ENCODE data around the gene NIFK.
A peak's percentile ranks its signal among the peaks of the same experiment; 100 is the strongest.
"Not testable (repeated sequence)": the region's sequence is repeated elsewhere in the genome, so short reads cannot be mapped to it uniquely, and the experiment has no call there.

Gene NIFK

GRCh38 chr2:121705958-121706357 lies 30.7 kb downstream of the NIFK start:
- TF ChIP-seq, protein P1, sequence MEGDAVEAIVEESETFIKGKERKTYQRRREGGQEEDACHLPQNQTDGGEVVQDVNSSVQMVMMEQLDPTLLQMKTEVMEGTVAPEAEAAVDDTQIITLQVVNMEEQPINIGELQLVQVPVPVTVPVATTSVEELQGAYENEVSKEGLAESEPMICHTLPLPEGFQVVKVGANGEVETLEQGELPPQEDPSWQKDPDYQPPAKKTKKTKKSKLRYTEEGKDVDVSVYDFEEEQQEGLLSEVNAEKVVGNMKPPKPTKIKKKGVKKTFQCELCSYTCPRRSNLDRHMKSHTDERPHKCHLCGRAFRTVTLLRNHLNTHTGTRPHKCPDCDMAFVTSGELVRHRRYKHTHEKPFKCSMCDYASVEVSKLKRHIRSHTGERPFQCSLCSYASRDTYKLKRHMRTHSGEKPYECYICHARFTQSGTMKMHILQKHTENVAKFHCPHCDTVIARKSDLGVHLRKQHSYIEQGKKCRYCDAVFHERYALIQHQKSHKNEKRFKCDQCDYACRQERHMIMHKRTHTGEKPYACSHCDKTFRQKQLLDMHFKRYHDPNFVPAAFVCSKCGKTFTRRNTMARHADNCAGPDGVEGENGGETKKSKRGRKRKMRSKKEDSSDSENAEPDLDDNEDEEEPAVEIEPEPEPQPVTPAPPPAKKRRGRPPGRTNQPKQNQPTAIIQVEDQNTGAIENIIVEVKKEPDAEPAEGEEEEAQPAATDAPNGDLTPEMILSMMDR (IDR thresholded peaks at IDR 0.05) = no peak
- no peaks in the 10 kb centered on the region for H3K36me3 ChIP-seq
- no peaks in the 10 kb centered on the region for H3K27me3 ChIP-seq
- H3K4me1 ChIP-seq (ENCODE audit: control insufficient read depth in 1 of 2, insufficient read depth in 1 of 2, low read depth in 1 of 2, low read length in 1 of 2) = peaks cover 20 to 22% of the 10 kb centered on the region in 2 experiments
- H3K9me3 ChIP-seq = no peaks in the 10 kb centered on the region
- H3K4me3 ChIP-seq (ENCODE audit: low read depth in 1 of 2, low read length in 1 of 2) = no peak overlapping the region
- H3K27ac ChIP-seq = no peak overlapping the region

GRCh38 chr2:121705390-121705789 lies 31.3 kb downstream of the NIFK start:
- Histone ChIP-seq H3K27ac (no peak overlapping the region), H3K4me1 (ENCODE audit: control insufficient read depth in 1 of 2, insufficient read depth in 1 of 2, low read depth in 1 of 2, low read length in 1 of 2) (peaks cover 25 to 28% of the 10 kb centered on the region in 2 experiments), H3K9me3 (no peaks in the 10 kb centered on the region), H3K36me3 (no peaks in the 10 kb centered on the region), H3K4me3 (ENCODE audit: low read depth in 1 of 2, low read length in 1 of 2) (no peak overlapping the region), H3K27me3 (no peaks in the 10 kb centered on the region)
- TF ChIP-seq, protein P1 (IDR thresholded peaks at IDR 0.05) = no peak

DNA sequence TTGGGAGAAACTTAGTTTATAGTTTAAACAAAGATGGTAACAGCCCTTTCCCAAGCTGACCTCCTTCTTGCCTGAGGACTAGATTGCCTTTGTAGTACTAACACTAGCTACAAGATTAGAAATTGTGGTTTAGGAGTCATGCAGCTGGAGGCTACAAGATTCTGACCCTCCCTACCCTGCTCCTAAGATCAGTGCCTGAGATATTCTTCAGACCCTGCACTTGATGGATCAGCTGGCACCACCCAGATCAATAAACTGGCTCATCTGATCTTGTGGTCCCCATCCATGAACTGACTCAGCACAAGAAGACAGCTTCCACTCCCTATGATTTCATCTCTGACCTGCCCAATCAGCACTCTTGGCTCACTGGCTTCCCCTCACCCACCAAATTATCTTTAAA lies 34.9 kb downstream of the NIFK start:
- H3K4me3 ChIP-seq (ENCODE audit: low read depth in 1 of 2, low read length in 1 of 2); H3K27ac ChIP-seq; H3K27me3 ChIP-seq; H3K9me3 ChIP-seq; H3K36me3 ChIP-seq: not testable (repeated sequence)
- H3K4me1 ChIP-seq (ENCODE audit: control insufficient read depth in 1 of 2, insufficient read depth in 1 of 2, low read depth in 1 of 2, low read length in 1 of 2) = peaks cover 29 to 33% of the 10 kb centered on the region in 2 experiments

- Histone ChIP-seq H3K4me1 (ENCODE audit: control insufficient read depth in 1 of 2, insufficient read depth in 1 of 2, low read depth in 1 of 2, low read length in 1 of 2) (peaks cover 26 to 33% of the 10 kb centered on the region in 2 experiments), H3K4me3 (ENCODE audit: low read depth in 1 of 2, low read length in 1 of 2) (peak overlapping the region; percentile 36 to 50), H3K27me3 (no peaks in the 10 kb centered on the region), H3K9me3 (no peaks in the 10 kb centered on the region), H3K27ac (peak overlapping the region; percentile 77), H3K36me3 (no peaks in the 10 kb centered on the region)
- TF ChIP-seq, protein P1 (IDR thresholded peaks at IDR 0.05) = peak; percentile 3
Observed at GRCh38 chr2:121699421-121700333, 37.0 kb downstream of the NIFK start.

- peak overlapping the region; percentile 77 for H3K27ac ChIP-seq
- TF ChIP-seq, protein P1 (IDR thresholded peaks at IDR 0.05) = no peak
- H3K27me3 ChIP-seq = no peaks in the 10 kb centered on the region
- peaks cover 26 to 33% of the 10 kb centered on the region in 2 experiments for H3K4me1 ChIP-seq (ENCODE audit: control insufficient read depth in 1 of 2, insufficient read depth in 1 of 2, low read depth in 1 of 2, low read length in 1 of 2)
- no peak overlapping the region for H3K4me3 ChIP-seq (ENCODE audit: low read depth in 1 of 2, low read length in 1 of 2)
- H3K36me3 ChIP-seq = no peaks in the 10 kb centered on the region
- H3K9me3 ChIP-seq = no peaks in the 10 kb centered on the region
Observed at GRCh38 chr2:121698318-121698930, 38.3 kb downstream of the NIFK start.

GRCh38 chr2:121697108-121697631 lies 39.5 kb downstream of the NIFK start:
- TF ChIP-seq, protein P1 (IDR thresholded peaks at IDR 0.05) = no peak
- no peak overlapping the region for H3K4me3 ChIP-seq (ENCODE audit: low read depth in 1 of 2, low read length in 1 of 2)
- no peaks in the 10 kb centered on the region for H3K9me3 ChIP-seq
- H3K36me3 ChIP-seq = no peaks in the 10 kb centered on the region
- no peaks in the 10 kb centered on the region for H3K27me3 ChIP-seq
- H3K27ac ChIP-seq = no peak overlapping the region
- H3K4me1 ChIP-seq (ENCODE audit: control insufficient read depth in 1 of 2, insufficient read depth in 1 of 2, low read depth in 1 of 2, low read length in 1 of 2) = peaks cover 26 to 33% of the 10 kb centered on the region in 2 experiments
